Tibial nerve (tissue), 4 donors: ENCODE measurements around the gene ALKBH1. TPM values are rescaled to one million over a fixed set of nuclear protein-coding genes. Genes with fewer than 3 reads are reported as not detected.
"Not testable (repeated sequence)": the region's sequence is repeated elsewhere in the genome, so short reads cannot be mapped to it uniquely, and the experiment has no call there.

Experiments used
- DNase-seq, 2 donors: peaks; one replicate each; pipeline ENCODE4 v3.0.0-alpha.2; 2019; ENCODE audit warnings: low spot score in 2 of 2
- H3K27ac ChIP-seq, 4 donors: fragments of 200-600 bp; sonication (generic) in 3 of 4; one replicate each; pipeline ENCODE4 v1.5.1; 2017 to 2019; ENCODE audit warnings: mild to moderate bottlenecking in 1 of 4
- H3K27me3 ChIP-seq, 2 donors: fragments of 200-600 bp; sonication (generic) in 1 of 2; one replicate each; pipeline versions ENCODE4 v1.5.1 to v1.6.0; 2017 to 2019
- H3K36me3 ChIP-seq, 3 donors: fragments of 200-600 bp; sonication (generic); one replicate each; pipeline ENCODE4 v1.5.1; 2018 to 2019
- H3K4me1 ChIP-seq, 4 donors: fragments of 200-600 bp; sonication (generic) in 3 of 4; one replicate each; pipeline ENCODE4 v1.5.1; 2017 to 2019
- H3K4me3 ChIP-seq, 4 donors: fragments of 200-600 bp; sonication (generic) in 3 of 4; one replicate each; pipeline ENCODE4 v1.5.1; 2017 to 2019; ENCODE audit warnings: mild to moderate bottlenecking in 1 of 4, moderate library complexity in 1 of 4
- H3K9me3 ChIP-seq, 4 donors: fragments of 200-600 bp; sonication (generic) in 3 of 4; one replicate each; pipeline ENCODE4 v1.5.1; 2017 to 2019
- EP300 ChIP-seq, 2 donors: sonication (generic); formaldehyde crosslinking; IDR thresholded peaks; one replicate each; pipeline ENCODE4 v1.6.1; 2017; ENCODE audit warnings: antibody characterized with exemption in 2 of 2, mild to moderate bottlenecking in 1 of 2
- POLR2A ChIP-seq, 2 donors: fragments of 450-650 bp; IDR thresholded peaks; one replicate each; pipeline ENCODE4 v1.6.1; 2017; ENCODE audit warnings: antibody characterized with exemption in 2 of 2, mild to moderate bottlenecking in 2 of 2, moderate library complexity in 2 of 2
- WGBS, 2 donors: methylation state at CpG; one replicate each; pipeline ENCODE4 v1.1.5; 2018; 5-methylcytosine and 5-hydroxymethylcytosine counted together
- total RNA-seq, 4 donors: library from RNA; depleted of rRNA; stranded (reverse); fragments of >200 nt; gene quantifications; one replicate each; pipeline ENCODE4 v1.1.0, GENCODE V29; 2016
- TF ChIP-seq, protein P1 (sequence below), 5 experiments: fragments of 200-600 bp in 3 of 5; fragments of 450-650 bp in 2 of 5; sonication (generic) in 3 of 5; IDR thresholded peaks; one replicate each; pipeline ENCODE4 v1.5.1; 2016 to 2019; ENCODE audit warnings: antibody characterized with exemption in 5 of 5, mild to moderate bottlenecking in 3 of 5, moderate library complexity in 2 of 5

The ALKBH1 gene
- total RNA-seq, 4 donors from 2014 or later: 9.6 to 17.0 (median 13.1) TPM

DNA sequence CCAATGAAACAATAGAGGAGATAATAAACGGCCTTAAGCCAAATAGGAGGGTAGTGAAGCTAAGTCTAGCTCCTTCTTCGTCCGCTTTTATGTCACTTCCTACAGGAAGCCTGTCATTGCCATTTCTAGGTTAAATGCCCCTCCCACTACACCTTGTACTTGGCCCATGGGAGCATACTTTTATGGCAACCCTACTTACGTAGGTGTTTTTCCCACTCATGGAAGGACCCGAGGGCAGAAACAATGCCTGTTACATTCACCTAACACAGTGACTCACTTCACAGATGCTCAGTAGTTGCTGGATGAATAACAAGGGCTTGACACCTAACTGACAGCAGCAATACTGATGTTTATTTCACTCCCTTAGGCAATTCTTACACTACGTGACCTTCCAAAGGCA is 44.5 kb downstream of the ALKBH1 start:
- Histone ChIP-seq H3K9me3 (no peaks in the 10 kb centered on the region), H3K27me3 (no peaks in the 10 kb centered on the region), H3K36me3 (no peaks in the 10 kb centered on the region), H3K4me1 (no peaks in the 10 kb centered on the region), H3K4me3 (no peak overlapping the region), H3K27ac (peak overlapping the region in 2 of 4 donors; percentile 58 to 71)
- 49 to 51% methylated on average over 6 of the region's 6 CpGs for WGBS, 2 donors
- no peak for DNase-seq
- TF ChIP-seq POLR2A (IDR thresholded peaks at IDR 0.05): no peak
- TF ChIP-seq EP300 (IDR thresholded peaks at IDR 0.05): peak in 1 of 2 donors; percentile 22
- TF ChIP-seq, protein P1, sequence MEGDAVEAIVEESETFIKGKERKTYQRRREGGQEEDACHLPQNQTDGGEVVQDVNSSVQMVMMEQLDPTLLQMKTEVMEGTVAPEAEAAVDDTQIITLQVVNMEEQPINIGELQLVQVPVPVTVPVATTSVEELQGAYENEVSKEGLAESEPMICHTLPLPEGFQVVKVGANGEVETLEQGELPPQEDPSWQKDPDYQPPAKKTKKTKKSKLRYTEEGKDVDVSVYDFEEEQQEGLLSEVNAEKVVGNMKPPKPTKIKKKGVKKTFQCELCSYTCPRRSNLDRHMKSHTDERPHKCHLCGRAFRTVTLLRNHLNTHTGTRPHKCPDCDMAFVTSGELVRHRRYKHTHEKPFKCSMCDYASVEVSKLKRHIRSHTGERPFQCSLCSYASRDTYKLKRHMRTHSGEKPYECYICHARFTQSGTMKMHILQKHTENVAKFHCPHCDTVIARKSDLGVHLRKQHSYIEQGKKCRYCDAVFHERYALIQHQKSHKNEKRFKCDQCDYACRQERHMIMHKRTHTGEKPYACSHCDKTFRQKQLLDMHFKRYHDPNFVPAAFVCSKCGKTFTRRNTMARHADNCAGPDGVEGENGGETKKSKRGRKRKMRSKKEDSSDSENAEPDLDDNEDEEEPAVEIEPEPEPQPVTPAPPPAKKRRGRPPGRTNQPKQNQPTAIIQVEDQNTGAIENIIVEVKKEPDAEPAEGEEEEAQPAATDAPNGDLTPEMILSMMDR (IDR thresholded peaks at IDR 0.05): no peak

- not testable (repeated sequence) for H3K4me3 ChIP-seq, H3K9me3 ChIP-seq, DNase-seq, H3K27ac ChIP-seq, H3K4me1 ChIP-seq, H3K27me3 ChIP-seq, H3K36me3 ChIP-seq
- WGBS, 2 donors: 49 to 69% methylated on average over 9 of the region's 9 CpGs
Observed at GRCh38 chr14:77661562-77661961, 46.3 kb downstream of the ALKBH1 start.

GRCh38 chr14:77660754-77661153 is 47.1 kb downstream of the ALKBH1 start:
- WGBS, 2 donors: 71 to 72% methylated on average over 7 of the region's 7 CpGs
- TF ChIP-seq, protein P1 (IDR thresholded peaks at IDR 0.05): no peak
- TF ChIP-seq POLR2A (IDR thresholded peaks at IDR 0.05) (no peak), EP300 (IDR thresholded peaks at IDR 0.05) (no peak)
- Histone ChIP-seq H3K36me3 (no peaks in the 10 kb centered on the region), H3K4me1 (no peaks in the 10 kb centered on the region), H3K27me3 (no peaks in the 10 kb centered on the region), H3K27ac (peak overlapping the region in 2 of 4 donors; percentile 13 to 51), H3K4me3 (no peak overlapping the region), H3K9me3 (no peaks in the 10 kb centered on the region)
- DNase-seq: no peak

DNA sequence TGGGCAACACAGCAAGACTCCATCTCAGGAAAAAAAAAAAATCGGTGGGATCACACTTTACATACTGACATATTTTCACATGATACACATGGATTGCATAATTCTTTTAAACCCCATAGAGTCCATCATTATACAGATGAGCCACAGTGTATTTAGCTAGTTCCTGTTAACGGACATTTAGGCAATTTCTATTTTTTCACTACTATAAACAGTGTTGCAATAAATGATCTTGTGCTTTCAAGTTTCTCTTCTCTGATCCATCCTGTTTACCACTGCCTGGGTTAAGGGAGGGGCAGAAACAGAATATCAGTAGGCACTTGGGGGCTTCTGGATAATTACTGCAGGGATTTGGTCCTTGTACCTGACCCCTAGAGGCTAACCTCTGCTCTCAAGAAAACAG is 48.0 kb downstream of the ALKBH1 start:
- H3K27me3 ChIP-seq: no peaks in the 10 kb centered on the region
- no peaks in the 10 kb centered on the region for H3K9me3 ChIP-seq
- WGBS, 2 donors: 67 to 74% methylated on average over 2 of the region's 2 CpGs

GRCh38 chr14:77657280-77657679 is 50.5 kb downstream of the ALKBH1 start:
- no peak for DNase-seq
- no peaks in the 10 kb centered on the region for H3K36me3 ChIP-seq
- H3K4me1 ChIP-seq: no peaks in the 10 kb centered on the region
- TF ChIP-seq, protein P1 (IDR thresholded peaks at IDR 0.05): no peak
- TF ChIP-seq POLR2A (IDR thresholded peaks at IDR 0.05) (no peak), EP300 (IDR thresholded peaks at IDR 0.05) (peak; percentile 76 to 83)
- 60 to 62% methylated on average over 5 of the region's 5 CpGs for WGBS, 2 donors
- no peak overlapping the region for H3K4me3 ChIP-seq
- H3K9me3 ChIP-seq: no peaks in the 10 kb centered on the region
- no peaks in the 10 kb centered on the region for H3K27me3 ChIP-seq
- H3K27ac ChIP-seq: peak overlapping the region in 1 of 4 donors; percentile 60

More for the DNA sequence above, 48.0 kb downstream of the ALKBH1 start:
- H3K36me3 ChIP-seq: no peaks in the 10 kb centered on the region
- H3K27ac ChIP-seq: peak overlapping the region in 2 of 4 donors; percentile 13 to 51
- DNase-seq: no peak
- TF ChIP-seq POLR2A (IDR thresholded peaks at IDR 0.05) (no peak), EP300 (IDR thresholded peaks at IDR 0.05) (peak; percentile 62 to 75)
- TF ChIP-seq, protein P1 (IDR thresholded peaks at IDR 0.05): no peak
- H3K4me1 ChIP-seq: no peaks in the 10 kb centered on the region
- no peak overlapping the region for H3K4me3 ChIP-seq

DNA sequence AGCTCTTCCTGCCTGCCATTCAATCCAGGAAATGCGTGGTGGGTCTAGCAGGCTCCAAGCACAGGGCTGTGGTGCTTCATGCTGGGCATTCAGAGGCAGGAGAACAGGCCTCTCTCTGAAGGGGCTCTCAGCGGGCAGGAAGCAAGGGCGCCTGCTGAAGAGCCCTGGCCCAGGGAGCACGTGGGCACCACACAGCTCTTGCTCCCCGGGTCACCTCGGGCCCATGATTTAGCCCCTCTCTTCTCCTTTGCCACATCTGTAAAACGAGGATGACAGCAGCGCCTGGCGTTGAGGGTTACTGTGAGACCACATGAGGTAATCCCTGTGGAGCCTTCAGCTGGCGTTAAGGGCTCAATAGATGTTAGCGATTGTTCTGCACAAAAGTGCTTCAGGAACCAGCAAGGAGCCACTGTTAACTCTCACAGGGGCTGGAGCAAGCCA is 53.8 kb downstream of the ALKBH1 start:
- peak overlapping the region in 1 of 4 donors; percentile 1 for H3K27ac ChIP-seq
- no peaks in the 10 kb centered on the region for H3K4me1 ChIP-seq
- H3K4me3 ChIP-seq: no peak overlapping the region
- no peaks in the 10 kb centered on the region for H3K9me3 ChIP-seq
- DNase-seq: no peak
- no peaks in the 10 kb centered on the region for H3K27me3 ChIP-seq
- H3K36me3 ChIP-seq: no peaks in the 10 kb centered on the region
- WGBS, 2 donors: 53 to 65% methylated on average over 8 to 11 of the region's 11 CpGs
- TF ChIP-seq, protein P1 (IDR thresholded peaks at IDR 0.05): no peak
- TF ChIP-seq POLR2A (IDR thresholded peaks at IDR 0.05): no peak
- TF ChIP-seq EP300 (IDR thresholded peaks at IDR 0.05): no peak
